MM.1S (cell line): ENCODE data around the gene DNAJB4.

ENCODE experiments used
- DNase-seq: peaks from one replicate; pipeline ENCODE4 v3.0.0-alpha.2; 2015
- H2AFZ ChIP-seq: fragments of 300-600 bp; sonication (generic); 2 replicates; pipeline ENCODE4 v1.6.0; 2016; ENCODE audit warnings: antibody characterized with exemption, low read length
- H3F3A ChIP-seq: fragments of 300-600 bp; sonication (generic); 2 replicates; pipeline ENCODE4 v1.6.1; 2016; ENCODE audit warnings: mild to moderate bottlenecking, antibody characterized with exemption, low read length, moderate library complexity, mixed read lengths; ENCODE audit not compliant: insufficient read depth
- H3K27ac ChIP-seq: fragments of 300-600 bp; sonication (generic); 2 replicates; pipeline ENCODE4 v1.5.1; 2016; ENCODE audit warnings: mild to moderate bottlenecking, low read length
- H3K27me3 ChIP-seq: fragments of 300-600 bp; sonication (generic); replicated peaks from 2 replicates; pipeline ENCODE4 v1.6.0; 2016; ENCODE audit warnings: low read length; ENCODE audit not compliant: insufficient read depth
- H3K36me3 ChIP-seq: fragments of 300-600 bp; sonication (generic); replicated peaks from 2 replicates; pipeline ENCODE4 v1.6.1; 2016; ENCODE audit warnings: mild to moderate bottlenecking, low read length, mixed read lengths; ENCODE audit not compliant: insufficient read depth
- H3K4me1 ChIP-seq: fragments of 300-600 bp; sonication (generic); 2 replicates; pipeline ENCODE4 v1.6.1; 2016; ENCODE audit warnings: low read length, mixed read lengths
- H3K4me2 ChIP-seq: fragments of 300-600 bp; sonication (generic); 2 replicates; pipeline ENCODE4 v1.6.0; 2016; ENCODE audit warnings: low read depth, low read length
- H3K4me3 ChIP-seq: fragments of 300-600 bp; sonication (generic); 2 replicates; pipeline ENCODE4 v1.5.1; 2016; ENCODE audit warnings: low read length, mixed read lengths
- H3K79me2 ChIP-seq: fragments of 300-600 bp; sonication (generic); 2 replicates; pipeline ENCODE4 v1.6.1; 2016; ENCODE audit warnings: mixed run types, low read length, mixed read lengths
- H3K9ac ChIP-seq: fragments of 300-600 bp; sonication (generic); 2 replicates; pipeline ENCODE4 v1.6.1; 2016; ENCODE audit warnings: low read length, mixed read lengths
- H3K9me2 ChIP-seq: fragments of 300-600 bp; sonication (generic); replicated peaks from 2 replicates; pipeline ENCODE4 v1.6.1; 2016; ENCODE audit warnings: mild to moderate bottlenecking, low read length, mixed read lengths; ENCODE audit not compliant: insufficient read depth
- H3K9me3 ChIP-seq: fragments of 300-600 bp; sonication (generic); replicated peaks from 2 replicates; pipeline ENCODE4 v1.6.1; 2016; ENCODE audit warnings: mild to moderate bottlenecking, low read length, mixed read lengths; ENCODE audit not compliant: insufficient read depth
- H4K20me1 ChIP-seq: fragments of 300-600 bp; sonication (generic); 2 replicates; pipeline ENCODE4 v1.6.1; 2016; ENCODE audit warnings: mild to moderate bottlenecking, low read length, moderate library complexity, mixed read lengths; ENCODE audit not compliant: insufficient read depth
- EZH2 ChIP-seq: fragments of 300-600 bp; sonication (generic); optimal IDR thresholded peaks from 2 replicates; pipeline ENCODE3; 2017; ENCODE audit warnings: low read depth, mild to moderate bottlenecking, antibody characterized with exemption, low read length, mixed read lengths
- EZH2phosphoT487 ChIP-seq: fragments of 300-600 bp; sonication (generic); IDR thresholded peaks from 2 replicates; pipeline ENCODE4 v1.6.1; 2018; ENCODE audit warnings: antibody characterized with exemption, low read length
- TF ChIP-seq, protein P1 (sequence below): fragments of 300-600 bp; sonication (generic); IDR thresholded peaks from 2 replicates; pipeline ENCODE4 v1.5.1; 2016; ENCODE audit warnings: antibody characterized with exemption, low read length, mixed read lengths

Gene DNAJB4

DNA sequence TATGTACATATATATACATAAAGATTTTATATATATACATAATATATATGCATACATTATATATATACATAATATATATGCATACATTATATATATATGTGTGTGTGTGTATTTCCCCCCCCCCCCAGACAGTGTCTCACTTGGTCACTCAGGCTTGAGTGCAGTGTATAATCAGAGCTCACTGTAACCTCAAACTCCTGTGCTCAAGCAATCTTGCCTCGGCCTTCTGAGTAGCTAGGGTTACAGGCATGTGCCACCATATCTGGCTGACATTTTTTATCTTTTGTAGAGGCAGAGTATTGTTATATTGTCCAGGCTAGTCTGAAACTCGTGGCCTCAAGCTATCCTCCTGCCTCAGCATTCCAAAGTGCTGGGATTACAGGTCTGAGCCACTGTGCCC, 16.8 kb upstream of the DNAJB4 start:
- Histone ChIP-seq H3K9me2 (no peaks in the 10 kb centered on the region), H3K4me3 (no peak overlapping the region), H3K36me3 (no peaks in the 10 kb centered on the region), H3K27me3 (no peaks in the 10 kb centered on the region), H3K9me3 (no peaks in the 10 kb centered on the region), H4K20me1 (no peaks in the 10 kb centered on the region), H3K9ac (no peak overlapping the region), H3K4me2 (no peak overlapping the region), H3K4me1 (no peaks in the 10 kb centered on the region), H2AFZ (no peak overlapping the region), H3K27ac (no peak overlapping the region), H3K79me2 (peaks cover 13% of the 10 kb centered on the region; the same call in 1 of the 2 replicates), H3F3A (no peaks in the 10 kb centered on the region)
- DNase-seq: no peak
- TF ChIP-seq, protein P1, sequence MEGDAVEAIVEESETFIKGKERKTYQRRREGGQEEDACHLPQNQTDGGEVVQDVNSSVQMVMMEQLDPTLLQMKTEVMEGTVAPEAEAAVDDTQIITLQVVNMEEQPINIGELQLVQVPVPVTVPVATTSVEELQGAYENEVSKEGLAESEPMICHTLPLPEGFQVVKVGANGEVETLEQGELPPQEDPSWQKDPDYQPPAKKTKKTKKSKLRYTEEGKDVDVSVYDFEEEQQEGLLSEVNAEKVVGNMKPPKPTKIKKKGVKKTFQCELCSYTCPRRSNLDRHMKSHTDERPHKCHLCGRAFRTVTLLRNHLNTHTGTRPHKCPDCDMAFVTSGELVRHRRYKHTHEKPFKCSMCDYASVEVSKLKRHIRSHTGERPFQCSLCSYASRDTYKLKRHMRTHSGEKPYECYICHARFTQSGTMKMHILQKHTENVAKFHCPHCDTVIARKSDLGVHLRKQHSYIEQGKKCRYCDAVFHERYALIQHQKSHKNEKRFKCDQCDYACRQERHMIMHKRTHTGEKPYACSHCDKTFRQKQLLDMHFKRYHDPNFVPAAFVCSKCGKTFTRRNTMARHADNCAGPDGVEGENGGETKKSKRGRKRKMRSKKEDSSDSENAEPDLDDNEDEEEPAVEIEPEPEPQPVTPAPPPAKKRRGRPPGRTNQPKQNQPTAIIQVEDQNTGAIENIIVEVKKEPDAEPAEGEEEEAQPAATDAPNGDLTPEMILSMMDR: no peak
- TF ChIP-seq EZH2 (no peak), EZH2phosphoT487 (no peak)

DNA sequence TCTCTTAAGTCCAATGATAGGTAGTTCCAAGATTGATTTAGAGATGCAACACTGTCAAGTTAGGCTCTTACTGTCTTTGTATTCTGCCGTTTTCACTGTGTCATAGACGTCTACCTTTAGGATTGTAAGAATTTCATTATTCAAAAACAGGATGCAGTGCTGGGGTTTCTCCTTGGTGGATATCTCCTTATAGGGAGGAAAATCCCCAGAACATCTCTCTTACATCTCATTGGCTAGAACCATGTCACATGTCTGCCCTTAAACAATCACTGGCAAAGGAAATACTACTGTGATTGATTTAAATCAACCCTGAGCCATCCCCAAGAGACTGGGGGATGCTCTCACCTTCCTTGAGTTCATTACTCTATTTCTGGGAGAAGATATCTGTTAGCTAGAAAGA, 15.0 kb upstream of the DNAJB4 start:
- Histone ChIP-seq H3K4me3 (no peak overlapping the region), H3F3A (no peaks in the 10 kb centered on the region), H4K20me1 (no peaks in the 10 kb centered on the region), H3K27me3 (no peaks in the 10 kb centered on the region), H3K9ac (no peak overlapping the region), H3K36me3 (no peaks in the 10 kb centered on the region), H3K27ac (no peak overlapping the region), H3K4me2 (no peak overlapping the region), H3K9me2 (no peaks in the 10 kb centered on the region), H2AFZ (no peak overlapping the region), H3K79me2 (peaks cover 13% of the 10 kb centered on the region; the same call in 1 of the 2 replicates), H3K9me3 (no peaks in the 10 kb centered on the region), H3K4me1 (no peaks in the 10 kb centered on the region)
- no peak for TF ChIP-seq EZH2
- TF ChIP-seq EZH2phosphoT487: no peak
- TF ChIP-seq, protein P1: no peak
- DNase-seq: no peak

GRCh38 chr1:77990629-77991204, 14.0 kb upstream of the DNAJB4 start:
- Histone ChIP-seq H3K79me2 (peaks cover 8% of the 10 kb centered on the region; the same call in 1 of the 2 replicates), H3K9me3 (no peaks in the 10 kb centered on the region), H3K36me3 (no peaks in the 10 kb centered on the region), H2AFZ (no peak overlapping the region), H3K27ac (no peak overlapping the region), H3K4me3 (no peak overlapping the region), H3K27me3 (no peaks in the 10 kb centered on the region), H3K4me1 (no peaks in the 10 kb centered on the region), H4K20me1 (no peaks in the 10 kb centered on the region), H3K4me2 (no peak overlapping the region), H3F3A (no peaks in the 10 kb centered on the region), H3K9ac (no peak overlapping the region), H3K9me2 (no peaks in the 10 kb centered on the region)
- TF ChIP-seq, protein P1: no peak
- TF ChIP-seq EZH2phosphoT487: no peak
- no peak for DNase-seq
